Kidney epithelial cell (primary cell): ENCODE data around the gene SYTL2. TPM values are rescaled to one million over a fixed set of nuclear protein-coding genes. Genes with fewer than 3 reads are reported as not detected.
"Not testable (repeated sequence)": the region's sequence is repeated elsewhere in the genome, so short reads cannot be mapped to it uniquely, and the experiment has no call there.

Experiments
- DNase-seq: peaks from one replicate; pipeline ENCODE4 v3.0.0-alpha.2; 2010; ENCODE audit warnings: low read depth
- H3K27me3 ChIP-seq: 2 replicates; pipeline ENCODE4 v1.6.0; 2011; ENCODE audit warnings: low read length; ENCODE audit not compliant: control insufficient read depth, insufficient read depth
- H3K36me3 ChIP-seq: 2 replicates; pipeline ENCODE4 v1.5.1; 2011; ENCODE audit warnings: low read length; ENCODE audit not compliant: control insufficient read depth, insufficient read depth
- H3K4me3 ChIP-seq: 2 replicates; pipeline ENCODE4 v1.5.1; 2011; ENCODE audit warnings: low read depth, mild to moderate bottlenecking, control low read depth, low read length
- CTCF ChIP-seq: IDR thresholded peaks from 2 replicates; pipeline ENCODE4 v1.5.1; 2011; ENCODE audit warnings: mild to moderate bottlenecking, moderate library complexity, low read length, control low read depth, inconsistent platforms; ENCODE audit not compliant: insufficient read depth, poor library complexity, severe bottlenecking
- total RNA-seq: library from RNA; depleted of rRNA; stranded (reverse); fragments of >200 nt; gene quantifications from 2 replicates; pipeline ENCODE4 v1.2.3, GENCODE V29; 2015

The SYTL2 gene
- 7.5 and 10.5 TPM in 2 replicates for total RNA-seq

GRCh38 chr11:85810871-85811611 lies at the start of gene SYTL2:
SYTL2 (minus strand) TSS chr11:85811141; CDS start chr11:85757725, 53,416 bp downstream.
- peak within 1 kb of the TSS; percentile 41 for H3K4me3 ChIP-seq
- no peak for DNase-seq
- H3K27me3 ChIP-seq, result no peaks in the 10 kb centered on the region
- TF ChIP-seq CTCF, result no peak
- no peaks in the 10 kb centered on the region for H3K36me3 ChIP-seq

- not testable (repeated sequence) for H3K27me3 ChIP-seq, H3K4me3 ChIP-seq, H3K36me3 ChIP-seq, DNase-seq
These were observed 48.6 kb upstream of the SYTL2 start for GRCh38 chr11:85859541-85859940.

- no peaks in the 10 kb centered on the region for H3K27me3 ChIP-seq
- H3K36me3 ChIP-seq, result no peaks in the 10 kb centered on the region
- DNase-seq, result no peak
- TF ChIP-seq CTCF, result no peak
- no peak overlapping the region for H3K4me3 ChIP-seq
These were observed 46.2 kb upstream of the SYTL2 start for GRCh38 chr11:85857098-85857497.

- no peak for TF ChIP-seq CTCF
- H3K36me3 ChIP-seq, result no peaks in the 10 kb centered on the region
- DNase-seq, result no peak
These were observed 44.4 kb upstream of the SYTL2 start, which contains the start of gene CCDC83 for GRCh38 chr11:85855341-85855656. CCDC83 (plus strand) TSS chr11:85855383; CDS start chr11:85865124, 9,741 bp downstream.

GRCh38 chr11:85854557-85855340 lies 43.8 kb upstream of the SYTL2 start:
- Histone ChIP-seq H3K4me3 (peak overlapping the region; percentile 67), H3K36me3 (no peaks in the 10 kb centered on the region), H3K27me3 (no peaks in the 10 kb centered on the region)
- peak; percentile 66 for TF ChIP-seq CTCF
- DNase-seq, result peak; percentile 59

More at GRCh38 chr11:85855341-85855656, 44.4 kb upstream of the SYTL2 start, which contains the start of gene CCDC83:
- Histone ChIP-seq H3K4me3 (peak within 1 kb of the TSS; percentile 67), H3K27me3 (no peaks in the 10 kb centered on the region)

- no peak for DNase-seq
- H3K36me3 ChIP-seq, result no peaks in the 10 kb centered on the region
- no peak for TF ChIP-seq CTCF
- no peaks in the 10 kb centered on the region for H3K27me3 ChIP-seq
- peak overlapping the region; percentile 67 for H3K4me3 ChIP-seq
These were observed 43.2 kb upstream of the SYTL2 start for GRCh38 chr11:85854212-85854556.

GRCh38 chr11:85853541-85853940 lies 42.6 kb upstream of the SYTL2 start:
- not testable (repeated sequence) for H3K36me3 ChIP-seq, H3K27me3 ChIP-seq, H3K4me3 ChIP-seq, DNase-seq

GRCh38 chr11:85852754-85853153 lies 41.8 kb upstream of the SYTL2 start:
- not testable (repeated sequence) for H3K4me3 ChIP-seq, DNase-seq, H3K27me3 ChIP-seq, H3K36me3 ChIP-seq
